WERI-Rb-1 (cell line): Measurements from ENCODE around the gene MARCO.

Experiments used
- DNase-seq: peaks from one replicate; pipeline ENCODE4 v3.0.0-alpha.2; 2020
- H3K27ac ChIP-seq: fragments of 250-450 bp; sonication (Bioruptor Pico); 2 replicates; pipeline ENCODE4 v1.5.1; 2020; ENCODE audit warnings: mild to moderate bottlenecking, moderate library complexity
- H3K27me3 ChIP-seq: fragments of 250-450 bp; sonication (Bioruptor Pico); 2 replicates; pipeline ENCODE4 v1.5.1; 2021; ENCODE audit warnings: mild to moderate bottlenecking, low read depth, moderate library complexity; ENCODE audit not compliant: insufficient read depth, severe bottlenecking
- H3K36me3 ChIP-seq: fragments of 250-450 bp; sonication (Bioruptor Pico); 2 replicates; pipeline ENCODE4 v1.5.1; 2020; ENCODE audit warnings: mild to moderate bottlenecking, moderate library complexity
- H3K4me3 ChIP-seq: 2 replicates; pipeline ENCODE4 v1.5.1; 2011; ENCODE audit warnings: low read depth, mild to moderate bottlenecking, control low read depth, low read length
- H3K9me3 ChIP-seq: fragments of 250-450 bp; sonication (Bioruptor Pico); 2 replicates; pipeline ENCODE4 v1.5.1; 2021; ENCODE audit warnings: mild to moderate bottlenecking, moderate library complexity; ENCODE audit not compliant: severe bottlenecking
- TF ChIP-seq, protein P1 (sequence below): IDR thresholded peaks from 2 replicates; pipeline ENCODE4 v1.5.1; 2011; ENCODE audit warnings: low read depth, mild to moderate bottlenecking, control low read depth, inconsistent platforms, low read length

Gene MARCO

DNA sequence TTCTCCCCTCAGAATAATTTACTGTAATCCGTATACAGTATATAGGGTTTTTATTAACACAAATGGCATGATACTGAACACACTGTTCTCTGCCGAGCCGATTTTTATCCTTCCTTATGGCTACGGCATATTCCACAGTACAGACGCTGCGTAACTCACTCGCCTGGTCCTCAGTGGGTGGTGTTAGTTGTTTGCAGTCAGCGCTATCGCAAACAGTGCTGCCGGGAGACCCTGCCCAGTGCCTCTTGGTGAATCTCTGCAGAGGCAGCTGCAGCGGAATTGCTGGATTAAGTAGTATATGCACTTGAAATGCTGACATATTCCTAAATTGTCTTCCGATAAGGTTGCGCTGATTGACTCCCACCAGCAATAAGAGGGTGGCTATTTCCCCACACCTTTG, 73.9 kb downstream of the MARCO start:
- H3K9me3 ChIP-seq: no peaks in the 10 kb centered on the region
- TF ChIP-seq, protein P1, sequence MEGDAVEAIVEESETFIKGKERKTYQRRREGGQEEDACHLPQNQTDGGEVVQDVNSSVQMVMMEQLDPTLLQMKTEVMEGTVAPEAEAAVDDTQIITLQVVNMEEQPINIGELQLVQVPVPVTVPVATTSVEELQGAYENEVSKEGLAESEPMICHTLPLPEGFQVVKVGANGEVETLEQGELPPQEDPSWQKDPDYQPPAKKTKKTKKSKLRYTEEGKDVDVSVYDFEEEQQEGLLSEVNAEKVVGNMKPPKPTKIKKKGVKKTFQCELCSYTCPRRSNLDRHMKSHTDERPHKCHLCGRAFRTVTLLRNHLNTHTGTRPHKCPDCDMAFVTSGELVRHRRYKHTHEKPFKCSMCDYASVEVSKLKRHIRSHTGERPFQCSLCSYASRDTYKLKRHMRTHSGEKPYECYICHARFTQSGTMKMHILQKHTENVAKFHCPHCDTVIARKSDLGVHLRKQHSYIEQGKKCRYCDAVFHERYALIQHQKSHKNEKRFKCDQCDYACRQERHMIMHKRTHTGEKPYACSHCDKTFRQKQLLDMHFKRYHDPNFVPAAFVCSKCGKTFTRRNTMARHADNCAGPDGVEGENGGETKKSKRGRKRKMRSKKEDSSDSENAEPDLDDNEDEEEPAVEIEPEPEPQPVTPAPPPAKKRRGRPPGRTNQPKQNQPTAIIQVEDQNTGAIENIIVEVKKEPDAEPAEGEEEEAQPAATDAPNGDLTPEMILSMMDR: no peak
- no peak overlapping the region for H3K27ac ChIP-seq
- H3K36me3 ChIP-seq: no peaks in the 10 kb centered on the region
- no peak overlapping the region for H3K4me3 ChIP-seq
- H3K27me3 ChIP-seq: no peaks in the 10 kb centered on the region
- DNase-seq: no peak

DNA sequence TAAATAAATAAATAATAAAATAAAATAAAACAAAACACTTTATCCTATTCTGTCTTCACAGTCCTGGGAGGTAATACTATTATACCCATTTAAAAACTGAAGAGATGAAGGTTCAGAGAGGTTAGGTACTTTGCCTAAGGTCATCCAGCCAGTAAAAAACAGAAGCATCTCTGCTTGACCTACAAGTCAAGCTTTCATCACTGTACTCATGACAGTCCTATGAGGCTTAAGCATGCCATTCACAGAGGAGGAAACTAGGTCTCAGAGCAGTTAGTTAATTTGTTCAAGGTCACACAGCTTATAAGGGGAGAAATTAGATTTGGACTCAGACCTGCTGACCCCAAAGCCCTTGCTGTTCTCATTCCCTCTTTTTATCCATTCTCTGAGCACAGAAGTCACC, 77.5 kb downstream of the MARCO start:
- no peaks in the 10 kb centered on the region for H3K9me3 ChIP-seq
- H3K4me3 ChIP-seq: no peak overlapping the region
- H3K36me3 ChIP-seq: no peaks in the 10 kb centered on the region
- DNase-seq: no peak
- no peaks in the 10 kb centered on the region for H3K27me3 ChIP-seq
- TF ChIP-seq, protein P1: no peak
- H3K27ac ChIP-seq: no peak overlapping the region

DNA sequence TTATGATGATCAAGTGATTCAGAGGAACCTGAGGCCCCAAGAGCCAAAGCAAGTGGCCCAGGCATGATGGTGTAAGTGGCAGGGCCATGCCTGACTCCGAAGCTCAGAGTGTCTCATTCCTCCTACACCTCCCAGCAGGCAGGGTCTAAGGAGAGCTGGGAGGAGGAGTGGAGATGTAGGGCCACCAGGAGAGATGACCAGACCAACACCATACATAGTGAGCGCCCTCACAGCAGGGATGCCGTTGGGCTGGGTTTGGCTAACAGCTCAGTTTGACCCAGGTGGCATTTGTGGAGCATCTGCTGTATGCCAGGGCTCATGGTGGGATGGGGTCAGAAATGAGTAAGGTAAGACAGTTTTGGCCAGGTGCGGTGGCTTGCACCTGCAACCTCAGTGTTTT, 80.7 kb downstream of the MARCO start:
- TF ChIP-seq, protein P1: no peak
- H3K27ac ChIP-seq: no peak overlapping the region
- no peaks in the 10 kb centered on the region for H3K27me3 ChIP-seq
- no peak for DNase-seq
- H3K4me3 ChIP-seq: no peak overlapping the region
- H3K36me3 ChIP-seq: no peaks in the 10 kb centered on the region
- no peaks in the 10 kb centered on the region for H3K9me3 ChIP-seq

DNA sequence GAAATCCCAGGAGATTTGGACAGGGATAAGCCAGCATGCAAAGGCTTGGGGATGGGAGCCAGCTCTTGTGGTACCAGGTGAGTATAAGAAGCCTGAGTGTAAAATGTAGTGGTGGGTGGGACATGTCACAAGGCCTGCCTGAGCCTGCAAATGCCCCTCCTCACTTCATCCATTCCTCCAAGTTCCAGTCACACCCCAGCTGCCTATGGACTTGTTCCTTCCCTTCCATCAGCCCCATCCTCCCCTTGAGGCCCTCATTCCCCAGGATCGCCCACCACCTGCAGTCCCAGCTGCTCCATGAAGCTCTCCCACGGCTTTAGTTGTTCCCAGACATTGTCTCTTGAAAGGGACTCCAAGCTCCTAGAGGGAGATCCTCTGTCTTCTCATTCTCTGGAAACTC, 81.5 kb downstream of the MARCO start:
- no peak overlapping the region for H3K4me3 ChIP-seq
- TF ChIP-seq, protein P1: no peak
- no peak for DNase-seq
- H3K27me3 ChIP-seq: no peaks in the 10 kb centered on the region
- no peak overlapping the region for H3K27ac ChIP-seq
- no peaks in the 10 kb centered on the region for H3K36me3 ChIP-seq
- H3K9me3 ChIP-seq: no peaks in the 10 kb centered on the region

DNA sequence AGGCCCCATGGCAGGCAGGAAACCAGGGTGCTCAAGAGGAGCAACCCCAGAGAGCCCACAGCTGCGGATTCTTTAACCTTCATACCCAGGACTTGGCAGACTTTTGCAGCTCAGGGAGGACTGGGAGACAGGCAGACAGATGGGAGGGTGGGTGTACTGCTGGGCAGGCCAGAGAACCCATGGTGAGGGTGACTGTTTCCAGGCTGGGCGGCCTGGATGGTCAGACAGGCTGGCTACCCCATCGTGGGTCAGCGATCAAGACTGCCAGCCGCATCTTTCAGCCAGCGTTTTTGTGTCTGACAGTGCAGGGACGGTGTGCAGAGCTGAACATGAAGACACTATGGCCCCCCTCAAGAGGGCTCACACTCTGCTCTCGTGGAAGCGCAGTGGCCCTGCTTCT, 82.2 kb downstream of the MARCO start:
- Histone ChIP-seq H3K27ac (no peak overlapping the region), H3K36me3 (no peaks in the 10 kb centered on the region), H3K4me3 (no peak overlapping the region), H3K27me3 (no peaks in the 10 kb centered on the region), H3K9me3 (no peaks in the 10 kb centered on the region)
- DNase-seq: no peak
- TF ChIP-seq, protein P1: no peak

DNA sequence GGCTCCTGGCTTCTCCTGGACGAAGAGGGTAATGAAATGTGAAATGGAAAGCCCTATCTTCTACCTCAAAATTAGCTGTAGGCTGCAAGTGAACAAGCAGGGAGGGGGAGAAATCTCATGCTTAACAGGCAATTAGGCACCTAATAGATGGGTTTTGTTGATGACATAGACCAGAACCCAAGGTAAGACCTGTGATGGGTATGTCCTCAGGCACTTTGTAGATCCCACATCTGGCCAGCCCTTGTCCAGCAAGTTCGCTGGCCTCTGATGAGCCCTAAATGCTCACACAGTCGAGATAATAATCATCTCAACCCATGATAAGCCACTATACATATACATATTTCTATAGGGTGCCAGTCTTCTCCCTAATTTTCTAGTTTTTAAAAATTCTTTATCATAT, 82.6 kb downstream of the MARCO start:
- TF ChIP-seq, protein P1: no peak
- Histone ChIP-seq H3K9me3 (no peaks in the 10 kb centered on the region), H3K4me3 (no peak overlapping the region), H3K36me3 (no peaks in the 10 kb centered on the region), H3K27me3 (no peaks in the 10 kb centered on the region), H3K27ac (no peak overlapping the region)
- no peak for DNase-seq
